Aorta (tissue), 5 donors: ENCODE data around the gene SNX18. TPM values are rescaled to one million over a fixed set of nuclear protein-coding genes. Genes with fewer than 3 reads are reported as not detected.

Source experiments
- ATAC-seq: fragments of 200-7000 bp; cut with Tn5 transposase; one replicate; pipeline ENCODE4 v1.9.1; 2022; ENCODE audit warnings: moderate library complexity; ENCODE audit not compliant: low FRiP score
- DNase-seq, 2 donors: peaks; one replicate each; pipeline ENCODE4 v3.0.0-alpha.2; 2020
- H3K27ac ChIP-seq, 2 donors: one replicate each; pipeline ENCODE4 v1.5.1; 2013; ENCODE audit warnings: low read length in 2 of 2, mild to moderate bottlenecking in 2 of 2, moderate library complexity in 2 of 2, control low read depth in 1 of 2, inconsistent platforms in 1 of 2, low read depth in 1 of 2
- H3K27me3 ChIP-seq, 2 donors: one replicate each; pipeline ENCODE4 v1.6.1; 2013; ENCODE audit warnings: control low read depth in 1 of 2, low read length in 1 of 2, mild to moderate bottlenecking in 1 of 2, moderate library complexity in 1 of 2; ENCODE audit not compliant: insufficient read depth in 2 of 2, control insufficient read depth in 1 of 2
- H3K36me3 ChIP-seq, 2 donors: one replicate each; pipeline ENCODE4 v1.6.1; 2013; ENCODE audit warnings: control low read depth in 1 of 2, low read length in 1 of 2, mild to moderate bottlenecking in 1 of 2; ENCODE audit not compliant: insufficient read depth in 2 of 2, control insufficient read depth in 1 of 2
- H3K4me1 ChIP-seq, 2 donors: one replicate each; pipeline ENCODE4 v1.6.1; 2013; ENCODE audit warnings: low read length in 2 of 2, control low read depth in 1 of 2, mild to moderate bottlenecking in 1 of 2, moderate library complexity in 1 of 2; ENCODE audit not compliant: insufficient read depth in 2 of 2, control insufficient read depth in 1 of 2
- H3K4me3 ChIP-seq, 2 donors: one replicate each; pipeline ENCODE4 v1.5.1; 2013; ENCODE audit warnings: low read length in 2 of 2, control low read depth in 1 of 2, mild to moderate bottlenecking in 1 of 2
- H3K9me3 ChIP-seq: one replicate; pipeline ENCODE4 v1.6.1; 2013; ENCODE audit warnings: mild to moderate bottlenecking, low read length; ENCODE audit not compliant: control insufficient read depth
- WGBS, 2 donors: extraction: QIAGEN DNeasy Blood & Tissue Kit; methylation state at CpG; one replicate each; pipeline ENCODE4 v1.1.7; 2013; 5-methylcytosine and 5-hydroxymethylcytosine counted together
- intact Hi-C, 2 donors: fragments of 100-400 bp; cut with DNase I; formaldehyde crosslinking; loops; one replicate each; pipeline versions ENCODE4 v1.14.2 to v1.15.0; 2022
- polyA plus RNA-seq, 2 donors: library from polyadenylated mRNA; stranded (reverse); fragments of 200-250 nt; gene quantifications; one replicate each; pipeline ENCODE4 v1.2.3, GENCODE V29; 2013
- total RNA-seq, 2 donors: library from RNA; stranded (reverse); fragmentation: NEBNext Ultra II Directional; extraction: Animal tissue kit (Norgen Biotek cat#: 25700); gene quantifications; one replicate each; pipeline ENCODE4 v1.2.1, GENCODE V29; 2021
- donor health status: healthy with polysubstance abuse.
- donor health status: Bipolar disorder and iron deficiency.
- donor health status: DM: no; HTN: no; CAD: no.
- donor health status: DM: no; HTN: no; CAD: no.
- donor health status: DM: yes; HTN: yes; CAD: no.

Gene SNX18
- total and polyA plus RNA-seq, 4 donors, result 31.6 to 110 (median 60.8) TPM

GRCh38 chr5:54571462-54571861, 53.9 kb downstream of the SNX18 start:
- intact Hi-C loops, result no loop called here
- Histone ChIP-seq H3K27ac (peak overlapping the region in 1 of 2 donors; percentile 50), H3K4me3 (no peak overlapping the region)

GRCh38 chr5:54573812-54574489, 56.4 kb downstream of the SNX18 start:
- no peak overlapping the region for H3K4me3 ChIP-seq
- H3K9me3 ChIP-seq, result no peaks in the 10 kb centered on the region
- intact Hi-C loops, result no loop called here
- no peak for ATAC-seq
- DNase-seq, result no peak
- no peak overlapping the region for H3K27ac ChIP-seq
- H3K27me3 ChIP-seq, result no peaks in the 10 kb centered on the region
- H3K4me1 ChIP-seq, result peaks cover 0 to 6% of the 10 kb centered on the region in 2 donors
- 83 to 90% methylated on average over 4 of the region's 4 CpGs for WGBS, 2 donors
- H3K36me3 ChIP-seq, result peaks cover 0 to 2% of the 10 kb centered on the region in 2 donors

More at GRCh38 chr5:54571462-54571861, 53.9 kb downstream of the SNX18 start:
- ATAC-seq, result no peak
- peaks cover 0 to 5% of the 10 kb centered on the region in 2 donors for H3K4me1 ChIP-seq
- peaks cover 0 to 2% of the 10 kb centered on the region in 2 donors for H3K36me3 ChIP-seq
- DNase-seq, result no peak
- WGBS, 2 donors, result 39 to 45% methylated on average over 5 of the region's 5 CpGs
- H3K9me3 ChIP-seq, result no peaks in the 10 kb centered on the region
- no peaks in the 10 kb centered on the region for H3K27me3 ChIP-seq

GRCh38 chr5:54577528-54577927, 60.0 kb downstream of the SNX18 start:
- intact Hi-C loops, result no loop called here
- ATAC-seq (no peak), DNase-seq (peak in 1 of 2 donors; percentile 61)
- 95 to 99% methylated on average over 5 of the region's 5 CpGs for WGBS, 2 donors
- Histone ChIP-seq H3K4me1 (peaks cover 3 to 7% of the 10 kb centered on the region in 2 donors), H3K27me3 (no peaks in the 10 kb centered on the region), H3K4me3 (no peak overlapping the region), H3K9me3 (no peaks in the 10 kb centered on the region), H3K36me3 (peaks cover 0 to 2% of the 10 kb centered on the region in 2 donors), H3K27ac (no peak overlapping the region)

GRCh38 chr5:54577937-54578653, 60.5 kb downstream of the SNX18 start:
- no peaks in the 10 kb centered on the region for H3K9me3 ChIP-seq
- no peak for DNase-seq
- no peak overlapping the region for H3K27ac ChIP-seq
- 76 to 80% methylated on average over 7 of the region's 7 CpGs for WGBS, 2 donors
- intact Hi-C loops, result no loop called here
- no peak for ATAC-seq
- H3K36me3 ChIP-seq, result peaks cover 0 to 2% of the 10 kb centered on the region in 2 donors
- peaks cover 4 to 7% of the 10 kb centered on the region in 2 donors for H3K4me1 ChIP-seq
- no peak overlapping the region for H3K4me3 ChIP-seq
- no peaks in the 10 kb centered on the region for H3K27me3 ChIP-seq

- Histone ChIP-seq H3K27ac (no peak overlapping the region), H3K9me3 (no peaks in the 10 kb centered on the region), H3K36me3 (no peaks in the 10 kb centered on the region), H3K4me3 (no peak overlapping the region), H3K4me1 (peaks cover 5 to 7% of the 10 kb centered on the region in 2 donors), H3K27me3 (no peaks in the 10 kb centered on the region)
- ATAC-seq, result no peak
- WGBS, 2 donors, result 13 to 14% methylated on average over 1 of the region's 1 CpG
- DNase-seq, result no peak
- intact Hi-C loops, result loop anchor here in 1 of 2 donors (5.0 kb wide), 1 partner anchor 57 kb away; no protein-coding TSS in a partner anchor
Measured at GRCh38 chr5:54579591-54580295, 62.2 kb downstream of the SNX18 start.

- ATAC-seq, result peak; percentile 39
- Histone ChIP-seq H3K4me3 (no peak overlapping the region), H3K27ac (peak overlapping the region in 1 of 2 donors; percentile 91), H3K4me1 (peaks cover 5 to 7% of the 10 kb centered on the region in 2 donors), H3K9me3 (no peaks in the 10 kb centered on the region), H3K27me3 (no peaks in the 10 kb centered on the region), H3K36me3 (no peaks in the 10 kb centered on the region)
- peak in 1 of 2 donors; percentile 58 for DNase-seq
- intact Hi-C loops, result loop anchor here in 1 of 2 donors (5.0 kb wide), 1 partner anchor 59 kb away; no protein-coding TSS in a partner anchor
- WGBS, 2 donors, result 15 to 18% methylated on average over 7 of the region's 7 CpGs
Measured at GRCh38 chr5:54580997-54581811, 63.6 kb downstream of the SNX18 start.

GRCh38 chr5:54581831-54582548, 64.4 kb downstream of the SNX18 start:
- Histone ChIP-seq H3K4me3 (no peak overlapping the region), H3K36me3 (no peaks in the 10 kb centered on the region), H3K4me1 (peaks cover 5 to 7% of the 10 kb centered on the region in 2 donors), H3K27me3 (no peaks in the 10 kb centered on the region), H3K9me3 (no peaks in the 10 kb centered on the region), H3K27ac (peak overlapping the region; percentile 51 to 91)
- intact Hi-C loops, result loop anchor here in 1 of 2 donors (5.0 kb wide), 1 partner anchor 60 kb away; no protein-coding TSS in a partner anchor
- ATAC-seq (peak; percentile 70), DNase-seq (no peak)
- 15 to 18% methylated on average over 3 of the region's 3 CpGs for WGBS, 2 donors
